GM18870 (cell line): ENCODE results near the gene SLC30A9.

Experiments
- ATAC-seq: cut with Tn5 transposase; IDR thresholded peaks from one replicate; pipeline ENCODE4 v1.9.1; 2021; ENCODE audit warnings: moderate library complexity; ENCODE audit not compliant: unreplicated experiment

Gene SLC30A9

GRCh38 chr4:41998019-41998418, 7.7 kb downstream of the SLC30A9 start:
- no peak for ATAC-seq

GRCh38 chr4:41999321-41999720, 9.0 kb downstream of the SLC30A9 start:
- no peak for ATAC-seq

- no peak for ATAC-seq
These were observed 17.9 kb downstream of the SLC30A9 start for GRCh38 chr4:42008011-42008786.

GRCh38 chr4:42015438-42015837, 25.1 kb downstream of the SLC30A9 start:
- ATAC-seq = no peak

GRCh38 chr4:42018451-42018850, 28.1 kb downstream of the SLC30A9 start:
- no peak for ATAC-seq

GRCh38 chr4:42048394-42048793, 58.1 kb downstream of the SLC30A9 start:
- ATAC-seq = no peak

GRCh38 chr4:42050516-42051249, 60.4 kb downstream of the SLC30A9 start:
- ATAC-seq = no peak

- ATAC-seq = no peak
These were observed 76.1 kb downstream of the SLC30A9 start for GRCh38 chr4:42066402-42066801.

- no peak for ATAC-seq
These were observed 76.9 kb downstream of the SLC30A9 start for GRCh38 chr4:42067264-42067663.

GRCh38 chr4:42070463-42070862, 80.1 kb downstream of the SLC30A9 start:
- no peak for ATAC-seq

- no peak for ATAC-seq
These were observed 84.0 kb downstream of the SLC30A9 start for GRCh38 chr4:42074294-42074693.

- ATAC-seq = peak; percentile 93
These were observed 88.0 kb downstream of the SLC30A9 start for GRCh38 chr4:42078184-42078801.

- ATAC-seq = no peak
These were observed 90.0 kb downstream of the SLC30A9 start for GRCh38 chr4:42080306-42080705.

GRCh38 chr4:42083816-42084215, 93.5 kb downstream of the SLC30A9 start:
- ATAC-seq = no peak

- ATAC-seq = no peak
These were observed 98.1 kb downstream of the SLC30A9 start for GRCh38 chr4:42088386-42088785.

GRCh38 chr4:42101446-42101975, 111.2 kb downstream of the SLC30A9 start:
- ATAC-seq = no peak

- ATAC-seq = no peak
These were observed 114.2 kb downstream of the SLC30A9 start for GRCh38 chr4:42104521-42104920.

- no peak for ATAC-seq
These were observed 122.5 kb downstream of the SLC30A9 start for GRCh38 chr4:42112846-42113245.

- no peak for ATAC-seq
These were observed 129.6 kb downstream of the SLC30A9 start for GRCh38 chr4:42119886-42120285.

- ATAC-seq = no peak
These were observed 131.9 kb downstream of the SLC30A9 start for GRCh38 chr4:42122237-42122636.

GRCh38 chr4:42123071-42123644, 132.8 kb downstream of the SLC30A9 start:
- no peak for ATAC-seq
